HG02943 (cell line): ENCODE results near the gene ABCA13.

Experiments used
- ATAC-seq: cut with Tn5 transposase; IDR thresholded peaks from one replicate; pipeline ENCODE4 v1.9.1; 2021; ENCODE audit warnings: mild to moderate bottlenecking, low read depth, moderate library complexity; ENCODE audit not compliant: unreplicated experiment

ABCA13 gene

DNA sequence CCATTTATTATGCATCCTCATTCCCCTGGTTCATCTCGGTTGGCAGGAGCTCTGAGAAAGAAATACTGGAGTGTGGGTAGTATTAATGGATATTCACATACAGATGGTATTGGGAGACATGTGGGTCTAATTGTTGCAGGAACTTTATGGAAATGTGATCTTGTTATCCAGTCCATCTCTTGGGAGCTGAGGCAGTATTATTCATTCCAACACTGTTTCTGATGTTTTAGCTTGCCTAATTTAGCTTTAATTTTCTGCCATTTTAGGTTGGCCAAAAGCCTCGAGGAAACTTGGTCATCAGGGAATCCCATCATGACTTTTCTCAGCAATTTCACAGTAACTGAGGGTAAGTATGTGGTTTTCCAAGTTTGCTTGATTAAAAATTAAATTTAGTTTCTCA, 125.7 kb downstream of the ABCA13 start:
- no peak for ATAC-seq

DNA sequence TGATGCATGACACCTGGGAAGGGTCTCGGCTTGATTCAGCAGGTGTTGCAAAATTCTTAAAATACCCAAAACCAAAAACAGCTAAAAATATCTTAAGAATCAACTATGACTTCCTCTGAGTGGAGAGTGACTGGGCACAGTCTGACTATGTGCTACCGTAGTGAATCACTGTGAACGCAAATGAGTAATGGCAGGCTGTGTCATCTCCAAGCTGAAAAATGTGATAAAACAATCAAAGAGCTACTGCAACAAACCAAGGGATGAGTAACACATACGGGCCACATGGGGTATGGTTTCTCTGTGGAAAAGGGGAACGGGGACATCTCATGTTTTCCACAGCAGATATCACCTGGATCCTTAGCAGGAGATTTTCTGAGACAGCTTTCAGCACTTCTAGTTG, 127.5 kb downstream of the ABCA13 start:
- ATAC-seq, result no peak

DNA sequence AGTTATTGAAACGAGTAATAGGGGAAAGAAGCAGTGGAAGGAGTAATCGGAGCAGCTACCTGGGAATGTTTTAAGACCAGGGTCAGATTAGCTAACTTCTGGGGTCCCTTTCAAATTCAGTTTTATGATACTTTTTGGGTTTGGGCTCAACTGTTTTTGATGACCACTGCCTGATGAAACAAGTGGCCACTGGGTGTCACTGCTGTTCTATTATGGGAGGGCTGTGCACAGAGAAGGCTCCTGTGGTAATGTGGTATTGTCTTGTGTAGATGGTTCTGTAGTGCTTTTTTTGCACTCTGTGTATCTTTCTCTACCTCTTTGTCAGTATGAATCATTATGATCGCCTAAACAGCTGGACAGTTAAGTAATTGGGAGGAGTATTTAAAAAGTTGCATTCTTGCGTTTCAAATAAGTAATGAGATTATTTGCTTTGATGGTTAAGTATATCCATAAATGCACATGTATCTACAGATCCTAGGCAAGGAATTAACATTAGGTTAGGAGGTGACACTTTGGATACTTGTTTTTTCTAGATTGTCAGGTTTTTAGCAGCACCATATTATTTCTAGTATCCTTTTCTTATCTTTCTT, 128.4 kb downstream of the ABCA13 start:
- ATAC-seq, result peak; percentile 91

DNA sequence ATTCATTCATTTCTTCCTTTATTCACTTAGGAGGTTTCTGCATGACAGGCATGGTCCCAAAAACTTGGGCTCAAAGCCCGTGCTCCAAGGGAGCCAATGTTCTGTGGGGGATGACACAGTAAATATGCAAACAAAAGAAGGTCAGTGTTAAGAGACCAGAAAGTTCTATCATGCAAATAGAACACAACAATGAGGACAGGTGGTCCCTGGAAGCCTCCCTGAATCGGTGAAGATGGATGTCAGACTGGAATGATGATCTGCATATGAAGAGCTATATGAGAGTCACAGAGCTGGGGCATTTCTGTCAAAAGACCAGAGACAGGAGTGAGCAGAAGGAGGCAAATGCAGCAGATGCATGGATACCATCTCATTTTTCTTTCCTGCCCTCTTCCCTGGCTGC, 129.0 kb downstream of the ABCA13 start:
- no peak for ATAC-seq

DNA sequence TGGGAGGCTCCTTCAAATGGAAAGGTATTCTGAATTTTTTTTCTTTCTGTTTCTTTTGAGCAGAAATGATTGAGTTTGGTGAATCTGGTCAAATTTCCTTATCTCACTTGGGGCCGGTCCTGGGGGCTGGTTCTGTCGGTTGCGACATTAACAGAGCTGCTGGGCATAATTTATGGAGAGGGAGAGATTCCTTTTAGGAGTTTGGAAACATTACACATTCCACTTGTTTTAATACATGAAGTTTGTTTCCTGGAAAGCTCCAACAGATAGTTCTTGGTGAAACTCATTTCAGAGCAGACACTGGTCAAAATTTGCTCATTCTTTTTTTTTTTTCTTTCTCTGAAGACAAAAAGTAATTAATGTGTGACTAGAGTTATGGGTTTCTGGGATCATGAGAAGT, 129.9 kb downstream of the ABCA13 start:
- ATAC-seq, result no peak

DNA sequence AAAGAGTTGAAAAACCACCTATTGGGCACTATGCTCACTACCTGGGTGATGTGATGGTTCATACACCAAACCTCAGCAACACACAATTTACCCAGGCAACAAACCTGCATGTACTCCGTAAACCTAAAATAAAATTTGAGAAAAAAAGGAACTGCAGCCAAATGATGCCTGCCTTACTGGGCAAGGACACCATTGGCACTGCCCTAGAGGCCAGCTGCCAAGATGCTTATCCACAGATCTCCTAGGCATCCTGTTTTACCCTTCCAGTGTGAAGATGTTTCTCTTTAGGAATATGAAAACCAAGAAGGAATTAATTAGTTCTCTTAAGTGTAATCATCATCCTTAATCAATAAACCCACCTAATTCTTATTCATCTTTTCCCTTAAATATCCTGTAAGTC, 133.4 kb downstream of the ABCA13 start:
- no peak for ATAC-seq

DNA sequence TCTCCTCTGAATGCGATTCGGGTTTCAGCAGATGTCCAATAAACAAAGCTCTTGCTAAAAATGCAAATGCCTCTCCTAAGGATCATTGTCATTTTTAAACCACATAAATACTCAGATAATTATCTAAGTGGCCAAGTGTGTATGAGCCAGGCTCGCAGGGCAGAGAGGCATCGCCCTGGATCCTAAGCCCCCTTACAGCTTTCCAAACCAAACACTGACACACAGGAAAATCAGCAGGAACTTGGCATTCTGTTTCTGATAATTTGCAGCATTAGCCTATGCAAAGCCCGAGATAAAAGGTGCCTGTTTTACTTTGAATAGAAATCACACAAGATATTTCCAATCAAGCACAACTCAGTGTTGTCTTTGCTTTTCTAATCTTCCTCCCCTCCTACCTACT, 134.4 kb downstream of the ABCA13 start:
- ATAC-seq, result no peak

DNA sequence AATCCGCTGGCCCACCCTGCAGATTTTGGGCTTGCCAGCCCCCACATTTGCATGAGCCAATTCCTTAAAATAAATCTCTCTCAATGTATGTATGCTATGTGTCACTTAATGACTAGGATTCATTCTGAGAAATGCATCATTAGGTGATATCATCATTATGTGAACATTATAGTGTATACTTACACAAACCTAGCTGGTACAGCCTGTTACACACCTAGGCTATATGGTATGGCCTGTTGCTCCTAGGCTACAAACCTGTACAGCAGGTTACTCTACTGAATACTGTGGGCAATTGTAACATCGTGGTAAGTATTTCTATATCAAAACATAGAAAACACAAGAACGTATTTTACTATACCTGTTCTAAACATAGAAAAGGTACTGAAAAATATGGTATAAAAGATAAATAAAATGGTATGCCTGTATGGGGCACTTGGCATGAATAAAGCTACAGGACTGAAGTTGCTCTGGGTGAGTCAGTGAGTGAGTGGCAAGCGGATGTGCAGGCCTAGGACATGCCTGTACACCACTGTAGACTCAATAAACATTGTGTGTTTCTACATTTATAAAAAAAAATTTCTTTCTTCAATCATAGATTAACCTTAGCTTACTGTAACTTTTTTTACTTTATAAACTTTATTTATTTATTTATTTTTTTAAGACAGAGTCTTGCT, 135.9 kb downstream of the ABCA13 start:
- ATAC-seq, result no peak

DNA sequence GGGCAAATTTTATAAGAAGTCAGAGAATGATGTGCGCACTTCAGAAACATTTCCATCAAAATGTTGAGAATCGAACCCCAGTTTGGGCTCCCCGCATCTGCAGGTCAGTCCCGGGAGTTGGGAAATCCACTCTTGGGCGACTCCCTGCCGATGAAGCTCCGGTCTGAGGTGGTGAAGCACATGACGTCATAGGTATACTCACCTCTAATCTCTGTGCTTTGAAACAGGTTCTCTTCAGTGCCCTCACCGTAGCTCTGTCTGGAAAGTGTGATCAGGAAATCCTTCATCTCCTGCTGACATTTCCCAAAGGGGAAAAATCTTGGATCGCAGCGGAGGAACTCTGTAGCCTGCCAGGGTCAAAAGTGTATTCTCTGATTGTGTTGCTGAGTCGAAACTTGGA, 138.5 kb downstream of the ABCA13 start:
- no peak for ATAC-seq

DNA sequence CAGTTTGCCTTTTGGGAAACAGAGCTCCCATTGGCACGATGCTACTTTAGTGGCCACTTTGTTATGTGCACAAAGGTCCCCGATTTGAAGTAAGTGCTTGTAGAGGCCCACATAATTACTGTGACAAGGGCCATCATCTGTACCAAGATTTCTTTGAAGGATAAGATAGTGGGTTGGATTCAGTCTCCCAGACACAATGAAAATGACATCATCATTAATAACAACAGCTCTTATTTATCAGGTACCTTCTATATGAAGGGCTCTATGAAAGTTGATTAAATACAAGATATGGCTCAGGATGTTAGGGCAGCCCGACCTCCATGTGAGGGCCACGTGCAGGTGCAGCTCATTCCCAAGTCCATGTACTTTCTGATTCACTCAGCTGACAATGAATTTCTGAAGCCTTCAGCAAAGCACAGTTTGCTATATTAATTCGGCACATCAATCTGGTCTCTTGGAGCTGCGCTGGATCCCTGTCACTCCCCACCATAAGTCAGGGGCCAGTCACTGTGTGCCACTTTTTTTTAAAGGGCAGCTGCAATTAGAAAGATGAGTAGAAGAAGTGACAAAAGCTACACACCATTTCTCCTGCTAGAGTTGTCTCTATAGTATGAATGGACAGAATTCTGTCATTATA, 140.3 kb downstream of the ABCA13 start:
- ATAC-seq, result no peak

DNA sequence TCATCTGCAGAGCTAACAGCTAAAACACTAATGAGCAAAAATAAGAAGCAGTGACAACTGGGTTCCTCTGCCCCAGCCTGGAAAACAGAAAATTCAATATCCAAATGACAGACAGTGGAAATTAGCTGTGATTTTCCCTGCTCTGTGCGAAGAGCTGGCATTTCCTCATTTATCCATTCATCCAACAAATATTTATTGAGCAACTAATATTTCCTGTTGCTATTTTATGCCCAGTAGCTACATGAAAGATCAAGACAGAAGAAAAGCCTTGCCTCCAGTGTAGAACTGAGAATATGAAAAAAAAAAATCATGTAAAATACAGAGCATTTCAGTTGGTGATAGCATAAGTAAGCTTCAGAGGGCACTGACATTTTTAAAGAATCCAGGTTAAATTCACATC, 140.9 kb downstream of the ABCA13 start:
- no peak for ATAC-seq

DNA sequence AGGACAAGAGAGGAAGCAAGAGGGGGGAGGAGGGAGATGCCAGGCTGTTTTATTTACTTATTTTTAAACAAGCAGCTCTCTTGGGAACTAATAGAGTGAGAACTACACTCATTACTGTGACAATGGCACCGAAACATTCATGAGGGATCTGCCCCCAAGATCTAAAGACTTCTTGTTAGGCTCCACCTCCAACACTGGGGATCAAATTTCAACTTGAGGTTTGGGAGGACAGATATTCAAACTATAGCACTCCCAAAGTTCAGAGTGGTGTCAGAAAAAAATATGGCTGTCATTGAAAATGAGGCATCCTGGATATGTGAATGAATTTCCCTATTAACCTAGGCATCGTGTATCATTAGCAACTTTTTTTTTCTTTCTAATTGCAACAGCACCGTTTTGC, 145.5 kb downstream of the ABCA13 start:
- no peak for ATAC-seq

DNA sequence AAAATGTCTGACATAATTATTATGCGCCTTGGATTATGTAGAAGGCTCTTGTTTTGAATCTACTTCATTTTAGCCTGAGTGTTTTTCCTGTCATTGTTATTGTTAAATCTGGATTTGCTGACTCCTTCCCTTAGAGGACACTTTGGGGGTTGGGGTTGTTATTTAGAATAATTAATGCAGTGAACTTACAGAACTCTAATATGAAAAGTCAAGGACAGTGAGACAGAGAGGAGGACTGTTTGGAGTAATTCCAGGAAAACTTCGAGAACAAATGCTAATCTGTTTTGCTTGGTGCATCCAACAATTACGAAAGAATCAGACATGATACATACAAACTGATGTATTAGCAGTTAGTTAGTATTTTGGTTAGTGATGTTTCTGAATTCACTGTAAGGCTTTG, 146.1 kb downstream of the ABCA13 start:
- ATAC-seq, result no peak

DNA sequence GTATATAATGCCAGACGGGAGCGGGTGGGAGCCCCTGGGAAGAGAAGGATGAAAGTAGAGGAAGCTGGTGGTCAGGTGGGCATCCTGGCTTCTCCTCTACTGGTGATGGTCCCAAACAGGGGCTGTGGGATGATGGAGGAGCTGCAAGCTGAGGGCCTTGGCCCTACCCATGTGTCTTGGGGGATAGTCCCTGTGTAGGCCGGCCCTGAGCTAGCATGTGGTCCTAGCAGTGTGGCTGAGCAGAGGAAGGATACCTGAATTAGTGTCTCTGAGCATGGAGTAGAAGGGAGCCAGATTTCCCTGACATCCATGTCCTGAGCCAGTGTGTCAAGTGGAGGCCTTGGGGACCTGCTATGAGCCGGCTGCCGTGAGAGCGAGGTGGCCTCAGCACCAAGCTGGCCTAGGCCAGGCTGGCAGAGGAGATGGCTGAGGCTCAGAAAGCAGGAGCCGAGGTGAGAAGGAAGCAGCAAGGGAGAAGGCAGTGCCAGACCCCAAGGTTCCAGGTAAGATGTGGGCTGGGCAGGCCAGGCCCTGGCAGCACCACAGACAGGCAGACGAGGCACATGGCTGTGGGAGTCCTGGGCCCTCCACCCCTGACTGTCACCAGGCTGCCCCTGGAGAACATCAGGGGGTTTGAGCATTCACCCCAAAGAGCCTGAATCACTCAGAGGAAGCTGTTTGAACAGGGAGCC, 150.2 kb downstream of the ABCA13 start:
- no peak for ATAC-seq

DNA sequence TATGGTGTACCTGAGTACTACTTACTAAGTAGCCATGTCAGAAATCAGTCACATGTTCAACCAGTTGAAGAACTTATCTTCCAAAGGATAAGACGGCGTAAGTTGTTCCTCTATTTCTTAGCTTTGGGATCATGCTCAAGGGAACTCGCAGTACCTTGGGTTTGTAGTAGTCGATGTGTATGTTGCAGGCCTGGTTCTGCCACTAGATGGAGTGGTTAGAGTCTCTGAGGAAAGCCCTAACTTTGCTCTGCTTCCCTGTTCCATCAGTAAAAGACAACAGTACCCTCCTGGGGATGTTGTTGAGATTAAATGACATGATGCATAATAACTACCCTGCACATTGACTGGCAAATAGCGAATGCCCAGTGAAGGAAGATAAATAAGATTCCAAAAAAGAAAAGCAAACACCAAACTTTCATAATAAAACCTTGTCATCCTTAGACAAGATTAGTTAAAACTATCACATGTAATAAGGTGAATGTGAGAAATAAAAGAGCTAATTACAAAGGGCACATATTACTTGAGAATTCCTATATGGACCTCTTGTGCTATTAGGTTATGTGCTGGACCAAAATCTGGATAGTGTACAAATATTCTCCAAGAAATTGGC, 165.9 kb downstream of the ABCA13 start:
- no peak for ATAC-seq

DNA sequence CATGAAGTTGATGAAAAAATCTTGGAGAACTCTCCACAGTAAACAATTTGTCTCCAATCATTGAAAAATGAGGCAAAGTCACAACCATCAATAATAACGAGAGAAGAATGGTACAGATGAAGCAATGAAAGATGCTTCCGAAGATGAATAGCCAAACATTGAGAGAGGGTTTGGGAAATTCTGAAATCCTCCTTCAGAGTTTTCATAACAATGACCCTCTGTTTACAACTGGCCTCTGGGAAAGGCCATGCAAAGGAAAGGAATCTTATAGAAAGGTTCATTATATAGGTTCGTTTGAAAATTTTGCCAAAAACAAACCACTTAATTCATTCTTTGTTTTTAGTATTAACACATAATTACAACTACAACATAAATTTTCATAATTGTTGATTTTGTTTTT, 166.5 kb downstream of the ABCA13 start:
- ATAC-seq, result no peak

DNA sequence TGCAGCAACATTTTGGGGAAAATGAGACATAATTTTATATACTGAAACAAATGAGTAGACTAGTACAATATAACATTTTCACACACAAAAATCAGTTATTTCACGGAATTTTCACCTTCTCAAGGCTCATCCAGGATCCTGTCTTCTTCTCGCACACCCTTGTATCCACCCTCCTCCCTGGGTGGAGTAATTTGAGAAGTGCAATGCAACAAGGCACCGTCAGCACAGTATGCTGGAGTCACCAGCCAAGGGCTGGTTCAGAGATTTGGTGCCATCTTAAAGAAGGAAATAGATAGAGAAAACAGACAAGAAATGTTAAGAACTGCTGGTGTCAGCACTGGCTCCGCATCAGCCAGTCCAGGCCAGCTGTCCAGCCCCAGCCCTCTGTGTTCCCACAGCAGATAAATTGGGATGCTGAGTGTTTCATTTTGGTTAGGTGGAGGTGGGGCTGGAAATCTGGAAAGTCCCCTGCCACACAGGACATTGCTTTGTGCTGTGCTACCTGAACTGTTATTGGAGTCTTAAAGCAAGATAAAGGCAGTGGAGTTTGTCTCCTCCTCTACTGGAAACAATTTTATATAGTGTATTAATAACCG, 176.1 kb downstream of the ABCA13 start:
- ATAC-seq, result no peak

DNA sequence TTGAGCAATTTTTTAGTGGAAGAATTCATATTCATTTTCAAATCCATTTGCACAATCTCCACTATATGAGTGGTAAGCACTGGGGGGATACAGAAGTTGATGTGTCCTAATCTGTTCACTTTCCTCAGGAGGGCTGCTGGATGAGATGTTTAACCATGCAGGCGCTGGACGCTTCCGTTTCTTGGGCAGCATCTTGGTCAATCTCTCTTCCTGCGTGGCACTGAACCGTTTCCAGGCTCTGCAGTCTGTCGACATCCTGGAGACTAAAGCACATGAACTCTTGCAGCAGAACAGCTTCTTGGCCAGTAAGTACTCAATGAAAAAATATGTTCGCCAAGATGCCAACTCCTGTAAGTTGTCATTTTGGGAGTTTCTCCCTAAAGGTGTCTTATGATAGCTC, 179.3 kb downstream of the ABCA13 start:
- ATAC-seq, result no peak

DNA sequence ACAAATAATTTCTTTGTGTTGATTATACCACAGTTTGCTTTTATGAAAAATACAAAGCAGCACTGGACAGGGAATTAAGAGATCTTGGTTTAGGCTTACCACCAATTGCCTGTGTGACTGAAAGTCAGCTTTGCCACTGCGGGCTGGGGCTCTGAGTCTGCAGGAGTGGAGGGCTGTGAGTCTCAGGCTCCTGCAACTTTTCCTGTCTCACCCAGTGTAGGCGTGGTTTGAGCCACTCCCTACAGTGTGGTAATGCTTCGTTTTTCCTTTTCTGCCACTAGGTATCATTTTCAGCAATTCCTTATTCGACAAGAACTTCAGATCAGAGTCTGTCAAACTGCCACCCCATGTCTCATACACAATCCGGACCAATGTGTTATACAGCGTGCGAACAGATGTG, 180.6 kb downstream of the ABCA13 start:
- no peak for ATAC-seq

DNA sequence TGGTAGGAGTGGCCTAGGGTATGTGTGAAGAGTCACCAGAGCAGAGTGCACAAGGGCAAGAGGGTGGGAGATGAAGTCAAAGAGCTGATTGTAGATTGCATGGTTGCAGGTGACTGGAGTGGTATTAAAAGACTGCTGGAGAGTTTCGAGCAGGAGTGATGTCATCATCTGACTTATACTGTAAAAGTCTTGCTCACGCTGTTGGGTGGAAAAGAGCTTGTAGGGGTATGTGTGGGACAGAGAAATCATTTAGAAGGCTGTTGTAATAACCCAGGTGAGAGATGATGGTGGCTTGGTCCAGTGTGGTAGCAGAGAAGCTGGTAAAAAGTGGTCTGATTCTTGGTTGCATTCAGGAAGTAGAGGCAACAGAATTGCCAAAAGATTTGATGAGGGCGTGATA, 184.1 kb downstream of the ABCA13 start:
- ATAC-seq, result no peak

DNA sequence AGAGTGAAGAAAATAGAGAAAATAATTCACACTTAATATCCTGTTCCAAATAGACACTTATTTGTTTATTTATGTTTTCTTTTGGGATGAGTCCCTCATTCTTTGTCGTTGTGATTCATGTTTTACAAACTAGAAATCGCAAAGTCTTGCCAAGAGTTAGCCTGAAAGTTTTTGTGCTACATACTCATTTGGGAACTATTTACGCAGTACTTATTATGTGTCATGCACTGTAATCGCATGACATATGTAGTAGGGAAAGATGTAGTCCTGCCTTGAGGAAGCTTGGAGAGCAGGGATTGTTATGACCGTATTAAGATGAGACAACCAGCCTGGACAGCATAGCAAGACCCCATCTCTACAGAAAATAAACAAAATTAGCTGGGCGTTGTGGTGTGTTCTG, 189.3 kb downstream of the ABCA13 start:
- no peak for ATAC-seq
